GM21515 (cell line): Measurements from ENCODE around the gene SGCD.
A peak's percentile ranks its signal among the peaks of the same experiment; 100 is the strongest.

Experiments used
- ATAC-seq: cut with Tn5 transposase; IDR thresholded peaks from one replicate; pipeline ENCODE4 v1.9.1; 2021; ENCODE audit not compliant: unreplicated experiment

SGCD gene

GRCh38 chr5:156399323-156399722, 72.4 kb downstream of the SGCD start:
- ATAC-seq: no peak

- no peak for ATAC-seq
These were observed 73.4 kb downstream of the SGCD start for GRCh38 chr5:156400231-156400986.

GRCh38 chr5:156401804-156402203, 74.8 kb downstream of the SGCD start:
- ATAC-seq: peak; percentile 12

GRCh38 chr5:156402387-156402921, 75.5 kb downstream of the SGCD start:
- ATAC-seq: peak; percentile 98

GRCh38 chr5:156405988-156406387, 79.0 kb downstream of the SGCD start:
- no peak for ATAC-seq

GRCh38 chr5:156407251-156407650, 80.3 kb downstream of the SGCD start:
- no peak for ATAC-seq

- ATAC-seq: no peak
These were observed 82.9 kb downstream of the SGCD start for GRCh38 chr5:156409834-156410233.

- no peak for ATAC-seq
These were observed 84.2 kb downstream of the SGCD start for GRCh38 chr5:156411185-156411613.

- ATAC-seq: no peak
These were observed 85.0 kb downstream of the SGCD start for GRCh38 chr5:156411957-156412356.

GRCh38 chr5:156414391-156414790, 87.4 kb downstream of the SGCD start:
- ATAC-seq: no peak

GRCh38 chr5:156419661-156420060, 92.7 kb downstream of the SGCD start:
- ATAC-seq: no peak

- no peak for ATAC-seq
These were observed 93.7 kb downstream of the SGCD start for GRCh38 chr5:156420665-156421064.

GRCh38 chr5:156421798-156422197, 94.8 kb downstream of the SGCD start:
- ATAC-seq: no peak

GRCh38 chr5:156423597-156423996, 96.6 kb downstream of the SGCD start:
- no peak for ATAC-seq

GRCh38 chr5:156427315-156427714, 100.4 kb downstream of the SGCD start:
- ATAC-seq: no peak

GRCh38 chr5:156431956-156432829, 105.2 kb downstream of the SGCD start:
- no peak for ATAC-seq

- no peak for ATAC-seq
These were observed 105.8 kb downstream of the SGCD start for GRCh38 chr5:156432830-156433105.

- ATAC-seq: no peak
These were observed 107.5 kb downstream of the SGCD start for GRCh38 chr5:156434471-156434870.

GRCh38 chr5:156435101-156435500, 108.1 kb downstream of the SGCD start:
- no peak for ATAC-seq

GRCh38 chr5:156438076-156438475, 111.1 kb downstream of the SGCD start:
- ATAC-seq: no peak

- no peak for ATAC-seq
These were observed 117.9 kb downstream of the SGCD start for GRCh38 chr5:156444753-156445291.

- ATAC-seq: no peak
These were observed 119.6 kb downstream of the SGCD start for GRCh38 chr5:156446526-156446925.
